ENCODE measurements around the gene MACO1. TPM values are rescaled to one million over a fixed set of nuclear protein-coding genes. Genes with fewer than 3 reads are reported as not detected.

Gene MACO1
- total and polyA plus RNA-seq, 4 donors: 15.3 to 23.2 (median 20.6) TPM

- Histone ChIP-seq H3K4me3 (ENCODE audit: low read depth in 1 of 3, low read length in 3 of 3) (no peak overlapping the region), H3K27ac (ENCODE audit: low read depth in 1 of 2, low read length in 2 of 2) (peak overlapping the region; percentile 2 to 8), H3K9ac (ENCODE audit: low read depth in 1 of 2, low read length in 2 of 2) (no peak overlapping the region), H3K36me3 (ENCODE audit: control insufficient read depth in 4 of 4, insufficient read depth in 3 of 4, low read depth in 1 of 4, low read length in 3 of 4) (peaks cover 1 to 9% (median 3%) of the 10 kb centered on the region in 4 donors), H3K4me1 (ENCODE audit: control insufficient read depth in 4 of 4, insufficient read depth in 4 of 4, low read length in 3 of 4) (peaks cover 4 to 62% (median 38%) of the 10 kb centered on the region in 4 donors), H3K27me3 (ENCODE audit: control insufficient read depth in 4 of 4, insufficient read depth in 4 of 4, low read length in 3 of 4) (no peaks in the 10 kb centered on the region), H3K9me3 (ENCODE audit: control insufficient read depth in 4 of 4, low read length in 3 of 4) (no peaks in the 10 kb centered on the region)
- DNase-seq (ENCODE audit: low spot score): no peak
- WGBS: 41% methylated on average over 7 of the region's 7 CpGs
- TF ChIP-seq HNF4G (IDR thresholded peaks at IDR 0.05): peak; percentile 65
- TF ChIP-seq NR2F2 (IDR thresholded peaks at IDR 0.05): peak; percentile 28
- TF ChIP-seq FOXA2 (IDR thresholded peaks at IDR 0.05): peak; percentile 44
- no peak for TF ChIP-seq ATF3 (IDR thresholded peaks at IDR 0.05)
- peak in 1 of 2 donors; percentile 79 for TF ChIP-seq JUND (IDR thresholded peaks at IDR 0.05)
- no peak for TF ChIP-seq FOXA1 (IDR thresholded peaks at IDR 0.05)
- TF ChIP-seq EGR1 (IDR thresholded peaks at IDR 0.05; ENCODE audit: low read depth in 2 of 2): no peak
- peak in 1 of 2 donors; percentile 20 for TF ChIP-seq RAD21 (IDR thresholded peaks at IDR 0.05)
- peak; percentile 60 to 83 for TF ChIP-seq RXRA (IDR thresholded peaks at IDR 0.05)
- TF ChIP-seq, protein P1, sequence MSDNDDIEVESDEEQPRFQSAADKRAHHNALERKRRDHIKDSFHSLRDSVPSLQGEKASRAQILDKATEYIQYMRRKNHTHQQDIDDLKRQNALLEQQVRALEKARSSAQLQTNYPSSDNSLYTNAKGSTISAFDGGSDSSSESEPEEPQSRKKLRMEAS (IDR thresholded peaks at IDR 0.05): peak; percentile 71
- peak in 1 of 2 donors; percentile 45 for TF ChIP-seq GABPA (IDR thresholded peaks at IDR 0.05 in 1 of 2, conservative IDR thresholded peaks at IDR 0.05 in 1 of 2)
- TF ChIP-seq REST (IDR thresholded peaks at IDR 0.05): no peak
- peak; percentile 60 for TF ChIP-seq YY1 (IDR thresholded peaks at IDR 0.05)
- TF ChIP-seq, protein P2, sequence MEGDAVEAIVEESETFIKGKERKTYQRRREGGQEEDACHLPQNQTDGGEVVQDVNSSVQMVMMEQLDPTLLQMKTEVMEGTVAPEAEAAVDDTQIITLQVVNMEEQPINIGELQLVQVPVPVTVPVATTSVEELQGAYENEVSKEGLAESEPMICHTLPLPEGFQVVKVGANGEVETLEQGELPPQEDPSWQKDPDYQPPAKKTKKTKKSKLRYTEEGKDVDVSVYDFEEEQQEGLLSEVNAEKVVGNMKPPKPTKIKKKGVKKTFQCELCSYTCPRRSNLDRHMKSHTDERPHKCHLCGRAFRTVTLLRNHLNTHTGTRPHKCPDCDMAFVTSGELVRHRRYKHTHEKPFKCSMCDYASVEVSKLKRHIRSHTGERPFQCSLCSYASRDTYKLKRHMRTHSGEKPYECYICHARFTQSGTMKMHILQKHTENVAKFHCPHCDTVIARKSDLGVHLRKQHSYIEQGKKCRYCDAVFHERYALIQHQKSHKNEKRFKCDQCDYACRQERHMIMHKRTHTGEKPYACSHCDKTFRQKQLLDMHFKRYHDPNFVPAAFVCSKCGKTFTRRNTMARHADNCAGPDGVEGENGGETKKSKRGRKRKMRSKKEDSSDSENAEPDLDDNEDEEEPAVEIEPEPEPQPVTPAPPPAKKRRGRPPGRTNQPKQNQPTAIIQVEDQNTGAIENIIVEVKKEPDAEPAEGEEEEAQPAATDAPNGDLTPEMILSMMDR (IDR thresholded peaks at IDR 0.05; ENCODE audit: low read depth, low read length, missing input control): no peak
- peak; percentile 76 for TF ChIP-seq SP1 (IDR thresholded peaks at IDR 0.05)
- peak; percentile 93 to 96 for TF ChIP-seq HNF4A (conservative IDR thresholded peaks at IDR 0.05)
- peak; percentile 43 for TF ChIP-seq ZBTB33 (IDR thresholded peaks at IDR 0.05)
- TF ChIP-seq TAF1 (conservative IDR thresholded peaks at IDR 0.05): no peak
Observed at GRCh38 chr1:25458541-25459298, 28.0 kb downstream of the MACO1 start.
